ENCODE measurements around the gene HAUS5. TPM values are rescaled to one million over a fixed set of nuclear protein-coding genes. Genes with fewer than 3 reads are reported as not detected.

HAUS5 gene
- total RNA-seq, 1 experiment from 2014 or later = 25.9 TPM

- DNase-seq = peak; percentile 97
- Histone ChIP-seq H3K79me2 (ENCODE audit: low read length) (peaks cover 10% of the 10 kb centered on the region), H3K9ac (ENCODE audit: low read length) (peak within 1 kb of the TSS; percentile 96), H3K9me3 (ENCODE audit: low read length) (no peaks in the 10 kb centered on the region), H3K36me3 (ENCODE audit: low read depth, low read length) (peaks cover 6% of the 10 kb centered on the region; the same call in 1 of the 2 replicates), H3K4me2 (ENCODE audit: low read length) (peak within 1 kb of the TSS; percentile 96), H3K27me3 (ENCODE audit: low read length) (no peaks in the 10 kb centered on the region), H3K9me2 (replicated peaks; ENCODE audit: low read length) (no peaks in the 10 kb centered on the region), H3K4me3 (ENCODE audit: low read length) (peak within 1 kb of the TSS; percentile 98), H3F3A (ENCODE audit: low read length, unreplicated experiment) (no peaks in the 10 kb centered on the region), H3K27ac (ENCODE audit: low read length) (peak within 1 kb of the TSS; percentile 58), H4K20me1 (ENCODE audit: low read length) (no peaks in the 10 kb centered on the region), H3K4me1 (ENCODE audit: insufficient read depth, low read length) (peaks cover 4% of the 10 kb centered on the region; the same call in 1 of the 2 replicates), H2AFZ (ENCODE audit: low read length) (peak within 1 kb of the TSS; percentile 95)
- ChIA-PET POLR2A (ENCODE audit: unreplicated experiment) (no interaction called here), CTCF (no interaction called here)
- peak; percentile 100 for ATAC-seq
- intact Hi-C loops (cut with micrococcal nuclease) = no loop called here
- no peak for TF ChIP-seq CTCF (conservative IDR thresholded peaks at IDR 0.05; ENCODE audit: low read depth, low read length)
- no peak for TF ChIP-seq EZH2phosphoT487 (IDR thresholded peaks at IDR 0.05; ENCODE audit: borderline replicate concordance, low read length)
- TF ChIP-seq EZH2 (IDR thresholded peaks at IDR 0.05; ENCODE audit: low read length, unreplicated experiment) = no peak
- no TSS peak for BruUV-seq (replicated peaks)
Measured at GRCh38 chr19:35628565-35629331, 16.2 kb downstream of the HAUS5 start, which contains the start of gene RBM42. TSS of gene RBM42 (plus strand) at chr19:35629036. CDS start at chr19:35629154, 118 bp downstream.

GRCh38 chr19:35629332-35629633 lies 16.7 kb downstream of the HAUS5 start:
- peak overlapping the region; percentile 31; the same call in 1 of the 2 replicates for H3K27ac ChIP-seq (ENCODE audit: low read length)
- no peaks in the 10 kb centered on the region for H3F3A ChIP-seq (ENCODE audit: low read length, unreplicated experiment)
- peaks cover 4% of the 10 kb centered on the region; the same call in 1 of the 2 replicates for H3K4me1 ChIP-seq (ENCODE audit: insufficient read depth, low read length)
- H3K9ac ChIP-seq (ENCODE audit: low read length) = peak overlapping the region; percentile 96
- peak overlapping the region; percentile 95 for H2AFZ ChIP-seq (ENCODE audit: low read length)
- CTCF ChIA-PET = no interaction called here
- TF ChIP-seq EZH2 (IDR thresholded peaks at IDR 0.05; ENCODE audit: low read length, unreplicated experiment) (no peak), EZH2phosphoT487 (IDR thresholded peaks at IDR 0.05; ENCODE audit: borderline replicate concordance, low read length) (no peak), CTCF (conservative IDR thresholded peaks at IDR 0.05; ENCODE audit: low read depth, low read length) (no peak)
- no peaks in the 10 kb centered on the region for H3K9me2 ChIP-seq (replicated peaks; ENCODE audit: low read length)
- BruUV-seq (replicated peaks) = TSS peak; percentile 78
- H3K4me2 ChIP-seq (ENCODE audit: low read length) = peak overlapping the region; percentile 96
- H3K9me3 ChIP-seq (ENCODE audit: low read length) = no peaks in the 10 kb centered on the region
- no peak for ATAC-seq
- no peaks in the 10 kb centered on the region for H4K20me1 ChIP-seq (ENCODE audit: low read length)
- peaks cover 6% of the 10 kb centered on the region; the same call in 1 of the 2 replicates for H3K36me3 ChIP-seq (ENCODE audit: low read depth, low read length)
- POLR2A ChIA-PET (ENCODE audit: unreplicated experiment) = no interaction called here
- peaks cover 10% of the 10 kb centered on the region for H3K79me2 ChIP-seq (ENCODE audit: low read length)
- peak overlapping the region; percentile 98 for H3K4me3 ChIP-seq (ENCODE audit: low read length)
- intact Hi-C loops (cut with micrococcal nuclease) = no loop called here
- no peak for DNase-seq
- H3K27me3 ChIP-seq (ENCODE audit: low read length) = no peaks in the 10 kb centered on the region

Measured in PC-3 (cell line).